ENCODE measurements around the gene GRN. TPM values are rescaled to one million over a fixed set of nuclear protein-coding genes. Genes with fewer than 3 reads are reported as not detected.

Gene GRN
- total and polyA plus RNA-seq, 2 donors (not counting 3 experiments of a cell fraction or from before 2014, with no cell fraction given): 343 to 1,034 TPM

GRCh38 chr17:44382917-44383316 is 37.8 kb downstream of the GRN start:
- TF ChIP-seq CTCF (IDR thresholded peaks at IDR 0.05; ENCODE audit: extremely low read depth in 1 of 2, insufficient read depth in 1 of 2, low read depth in 1 of 2, low read length in 2 of 2) (no peak), FOS (IDR thresholded peaks at IDR 0.05; ENCODE audit: borderline replicate concordance, insufficient read depth, low read length) (no peak), POLR2AphosphoS5 (IDR thresholded peaks at IDR 0.05; ENCODE audit: insufficient read depth, low read depth, low read length) (no peak), MYC (IDR thresholded peaks at IDR 0.05; ENCODE audit: low read depth, low read length) (no peak), EZH2 (IDR thresholded peaks at IDR 0.05; ENCODE audit: borderline replicate concordance, low read depth, low read length, severe bottlenecking) (no peak), GATA2 (IDR thresholded peaks at IDR 0.05; ENCODE audit: insufficient read depth, insufficient read length, low read depth, low read length) (no peak), POLR2A (IDR thresholded peaks at IDR 0.05; ENCODE audit: low read depth, low read length) (no peak), MAX (IDR thresholded peaks at IDR 0.05; ENCODE audit: insufficient read depth, insufficient read length) (no peak)
- Histone ChIP-seq H3K4me1 (ENCODE audit: control insufficient read depth, extremely low read depth, insufficient read depth, low read length) (peaks cover 8% of the 10 kb centered on the region), H3K4me2 (ENCODE audit: insufficient read depth, low read length) (no peak overlapping the region), H3K79me2 (ENCODE audit: control insufficient read depth, insufficient read depth, low read length) (no peaks in the 10 kb centered on the region), H2AFZ (ENCODE audit: low read depth, low read length) (no peak overlapping the region), H3K9me3 (replicated peaks; ENCODE audit: control insufficient read depth, insufficient read depth, low read length) (no peaks in the 10 kb centered on the region), H3K27me3 (ENCODE audit: control insufficient read depth in 2 of 2, insufficient read depth in 2 of 2, low read length in 2 of 2) (peaks cover 13% of the 10 kb centered on the region in 2 experiments), H3K9me1 (replicated peaks; ENCODE audit: control insufficient read depth, extremely low read depth, insufficient read depth, low read length) (no peaks in the 10 kb centered on the region), H4K20me1 (replicated peaks; ENCODE audit: control insufficient read depth, extremely low read depth, insufficient read depth, low read length) (no peaks in the 10 kb centered on the region), H3K4me3 (replicated peaks in 1 of 3; ENCODE audit: insufficient read depth in 1 of 3, low read depth in 1 of 3, low read length in 3 of 3) (no peak overlapping the region), H3K27ac (ENCODE audit: insufficient read depth, low read depth, low read length) (no peak overlapping the region), H3K9ac (replicated peaks; ENCODE audit: extremely low read depth, insufficient read depth, low read length) (no peak overlapping the region), H3K36me3 (ENCODE audit: control insufficient read depth in 2 of 2, extremely low read depth in 1 of 2, insufficient read depth in 2 of 2, low read length in 2 of 2) (no peaks in the 10 kb centered on the region)
- ChIA-PET POLR2A (no interaction called here), CTCF (interaction anchor here (0.9 to 1.2 kb wide), 2 partner anchors 16 to 141 kb away, joined by 3 to 4 read pairs; no protein-coding TSS in a partner anchor)
- intact Hi-C loops (cut with micrococcal nuclease): no loop called here
- no peak for DNase-seq (ENCODE audit: low read depth, low spot score)
- BruUV-seq (replicated peaks): no TSS peak
- FAIRE-seq: no peak
- dilution Hi-C loops (cut with MboI; ENCODE audit: extremely low pct_ligation_motif_present, low sequenced_read_pairs): no loop called here

Measured in endothelial cell of umbilical vein (primary cell).